ENCODE measurements around the gene SUMO4. TPM values are rescaled to one million over a fixed set of nuclear protein-coding genes. Genes with fewer than 3 reads are reported as not detected.

SUMO4 gene
- total RNA-seq (1 to 10 TPM in 4 of 5 donors, not detected in 1; 1.2 to 7.7 (median 4.0) TPM), polyA plus RNA-seq (not detected)
- long read RNA-seq, donor 1 = 0 reads
- long read RNA-seq, donor 2, partial matches to known transcripts = 0 of 1 reads
- long read RNA-seq, donor 2, other reads (novel, unspliced or antisense) = 0 of 1 reads
- long read RNA-seq, donor 3 = 0 reads
- long read RNA-seq, donor 4 = 0 reads
- long read RNA-seq, donor 5 = 0 reads
- long read RNA-seq, donor 6, partial matches to known transcripts = 0 of 1 reads
- long read RNA-seq, donor 6, other reads (novel, unspliced or antisense) = 0 of 1 reads
- long read RNA-seq, donor 7 = 0 reads
- long read RNA-seq, donor 8, partial matches to known transcripts = 0 of 1 reads
- long read RNA-seq, donor 8, other reads (novel, unspliced or antisense) = 0 of 1 reads
- long read RNA-seq, donor 9 = 0 reads
- long read RNA-seq, donor 10 = 0 reads

DNA sequence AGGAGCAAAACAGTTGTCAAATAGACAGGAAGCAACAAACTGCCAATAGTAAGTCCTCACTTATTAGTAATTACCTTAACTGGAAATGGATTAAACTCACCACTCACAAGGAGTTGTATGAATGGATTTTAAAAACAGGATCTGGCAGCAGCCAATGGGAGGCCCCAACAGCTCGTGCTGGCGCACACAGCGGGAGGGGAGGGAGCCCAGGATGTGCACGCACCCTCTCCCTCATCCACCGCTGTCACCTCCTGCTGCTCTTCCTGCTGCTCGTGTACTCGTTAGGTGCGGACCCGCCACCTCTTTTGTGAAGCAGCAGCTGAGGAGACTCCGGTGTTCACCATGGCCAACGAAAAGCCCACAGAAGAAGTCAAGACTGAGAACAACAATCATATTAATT lies at the start of gene SUMO4:
TSS of gene SUMO4 (plus strand) at position 213 of the 400 bp plus-strand sequence. CDS start at position 343, 130 bp downstream.
- peaks cover 0 to 11% (median 2%) of the 10 kb centered on the region in 4 donors for H3K4me1 ChIP-seq
- 96 to 99% (median 98%) methylated on average over 11 of the region's 11 CpGs for WGBS, 5 donors
- H3K27ac ChIP-seq = no peak within 1 kb of the TSS
- no peak within 1 kb of the TSS for H3K4me3 ChIP-seq
- no peaks in the 10 kb centered on the region for H3K27me3 ChIP-seq
- H3K9me3 ChIP-seq = no peaks in the 10 kb centered on the region
- TF ChIP-seq CTCF (IDR thresholded peaks at IDR 0.05) (no peak), EP300 (IDR thresholded peaks at IDR 0.05) (no peak), POLR2A (IDR thresholded peaks at IDR 0.05) (no peak), POLR2AphosphoS5 (IDR thresholded peaks at IDR 0.05) (no peak)
- no peak for DNase-seq
- intact Hi-C loops (cut with DNase I; ENCODE audit: low total_unique reads) = no loop called here
- H3K36me3 ChIP-seq = peaks cover 8 to 63% (median 45%) of the 10 kb centered on the region in 4 donors

- Histone ChIP-seq H3K36me3 (no peaks in the 10 kb centered on the region), H3K4me3 (no peak overlapping the region), H3K27ac (no peak overlapping the region), H3K4me1 (peaks cover 0 to 46% (median 20%) of the 10 kb centered on the region in 4 donors), H3K27me3 (no peaks in the 10 kb centered on the region), H3K9me3 (no peaks in the 10 kb centered on the region)
- no peak for DNase-seq
- TF ChIP-seq POLR2A (IDR thresholded peaks at IDR 0.05) (no peak), CTCF (IDR thresholded peaks at IDR 0.05) (no peak), POLR2AphosphoS5 (IDR thresholded peaks at IDR 0.05) (no peak), EP300 (IDR thresholded peaks at IDR 0.05) (no peak)
- intact Hi-C loops (cut with DNase I; ENCODE audit: low total_unique reads) = no loop called here
- 30 to 61% (median 49%) methylated on average over 2 of the region's 2 CpGs for WGBS, 5 donors
Observed at GRCh38 chr6:149354009-149354408, 46.1 kb upstream of the SUMO4 start.

GRCh38 chr6:149356081-149356750 lies 43.8 kb upstream of the SUMO4 start:
- intact Hi-C loops (cut with DNase I; ENCODE audit: low total_unique reads) = no loop called here
- Histone ChIP-seq H3K27me3 (no peaks in the 10 kb centered on the region), H3K4me1 (peaks cover 0 to 48% (median 18%) of the 10 kb centered on the region in 4 donors), H3K4me3 (no peak overlapping the region), H3K36me3 (no peaks in the 10 kb centered on the region), H3K27ac (no peak overlapping the region), H3K9me3 (no peaks in the 10 kb centered on the region)
- DNase-seq = no peak
- no peak for TF ChIP-seq POLR2AphosphoS5 (IDR thresholded peaks at IDR 0.05)
- TF ChIP-seq CTCF (IDR thresholded peaks at IDR 0.05) = no peak
- TF ChIP-seq EP300 (IDR thresholded peaks at IDR 0.05) = no peak
- TF ChIP-seq POLR2A (IDR thresholded peaks at IDR 0.05) = no peak
- WGBS, 5 donors = 83 to 93% (median 92%) methylated on average over 6 of the region's 6 CpGs

DNA sequence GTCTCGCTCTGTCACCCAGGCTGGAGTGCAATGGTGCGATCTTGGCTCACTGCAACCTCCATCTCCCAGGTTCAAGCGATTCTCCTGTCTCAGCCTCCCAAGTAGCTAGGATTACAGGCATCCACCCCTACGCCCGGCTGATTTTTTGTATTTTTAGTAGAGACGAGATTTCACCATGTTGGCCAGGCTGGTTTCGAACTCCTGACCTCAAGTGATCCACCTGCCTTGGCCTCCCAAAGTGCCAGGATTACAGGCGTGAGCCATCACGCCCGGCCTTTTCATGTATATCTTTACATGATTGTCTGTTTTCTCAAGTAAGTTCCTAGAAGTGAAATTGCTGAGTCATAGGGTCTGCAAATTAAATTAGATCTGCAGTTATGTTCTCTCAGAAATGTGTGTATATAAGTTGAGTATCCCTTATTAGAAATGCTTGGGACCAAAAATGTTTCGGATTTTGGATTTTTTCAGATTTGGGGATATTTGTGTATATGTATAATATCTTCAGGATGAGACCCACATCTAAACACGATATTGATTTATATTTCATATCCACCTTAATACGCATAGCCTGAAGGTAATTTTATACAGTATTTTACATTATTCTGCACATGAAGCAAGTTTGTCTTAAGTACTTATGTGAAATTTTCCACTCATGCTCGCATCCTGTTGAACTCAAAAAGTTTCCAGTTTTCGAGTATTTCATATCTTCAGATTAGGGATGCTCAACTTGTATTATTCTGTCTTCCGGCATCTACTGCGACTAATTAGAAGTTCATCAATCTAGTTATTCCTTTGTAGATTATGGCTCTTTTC lies 42.1 kb upstream of the SUMO4 start:
- peaks cover 0 to 39% (median 21%) of the 10 kb centered on the region in 4 donors for H3K4me1 ChIP-seq
- intact Hi-C loops (cut with DNase I; ENCODE audit: low total_unique reads) = no loop called here
- no peaks in the 10 kb centered on the region for H3K9me3 ChIP-seq
- DNase-seq = no peak
- H3K36me3 ChIP-seq = no peaks in the 10 kb centered on the region
- WGBS, 5 donors = 93 to 95% (median 94%) methylated on average over 17 of the region's 17 CpGs
- H3K27me3 ChIP-seq = no peaks in the 10 kb centered on the region
- no peak overlapping the region for H3K4me3 ChIP-seq
- TF ChIP-seq EP300 (IDR thresholded peaks at IDR 0.05) (no peak), CTCF (IDR thresholded peaks at IDR 0.05) (no peak), POLR2AphosphoS5 (IDR thresholded peaks at IDR 0.05) (no peak), POLR2A (IDR thresholded peaks at IDR 0.05) (no peak)
- no peak overlapping the region for H3K27ac ChIP-seq

All from stomach (tissue), 19 donors.